ENCODE measurements around the gene NBEAL2. TPM values are rescaled to one million over a fixed set of nuclear protein-coding genes. Genes with fewer than 3 reads are reported as not detected.

NBEAL2 gene
- total RNA-seq, 1 donor from 2014 or later: 120 TPM

DNA sequence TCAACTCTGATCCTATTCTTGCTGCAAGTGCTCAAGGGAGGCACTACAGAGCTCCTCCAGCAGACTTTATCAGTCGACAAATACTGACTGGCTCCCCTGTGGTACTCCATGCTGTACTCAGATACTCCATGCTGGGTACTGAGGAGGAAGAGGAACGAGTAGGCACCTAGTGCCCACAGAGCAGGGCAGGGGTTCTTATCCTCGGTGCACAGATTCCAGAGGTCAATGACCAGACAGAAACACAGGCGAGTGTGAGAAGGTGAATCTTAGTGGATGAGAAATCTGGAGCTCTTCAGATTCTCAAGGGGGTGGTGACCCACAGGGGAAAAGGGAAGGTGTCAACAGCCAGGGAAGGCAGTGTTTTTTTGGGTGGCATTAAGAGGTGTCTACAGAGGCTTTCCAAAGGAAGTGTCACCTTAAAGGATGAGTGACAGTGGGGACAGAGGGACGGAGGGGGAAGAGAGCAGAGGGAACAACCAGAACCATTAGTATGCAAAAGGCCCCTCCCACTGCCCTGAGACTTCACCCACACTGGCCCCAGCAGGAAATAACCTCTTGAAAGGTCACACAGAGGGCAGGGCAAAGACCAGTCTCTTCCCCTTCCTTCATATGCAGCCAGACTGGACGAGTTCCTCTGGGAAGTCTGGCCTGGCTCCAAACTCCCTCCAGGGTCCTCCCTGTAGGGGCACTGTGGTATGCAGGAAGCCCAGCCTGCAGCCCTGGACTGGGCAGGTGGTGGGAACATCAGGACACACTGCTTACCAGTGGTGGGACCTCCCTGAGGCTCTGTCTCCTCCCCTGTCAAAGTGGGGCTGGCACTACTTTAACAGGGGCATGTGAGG, 30.4 kb upstream of the NBEAL2 start:
- H3K4me1 Mint-ChIP-seq (ENCODE audit: low read depth): peaks cover 86% of the 10 kb centered on the region
- DNase-seq (ENCODE audit: low spot score): no peak
- H3K27ac Mint-ChIP-seq: peak overlapping the region; percentile 97
- no peaks in the 10 kb centered on the region for H3K9me3 Mint-ChIP-seq
- peak overlapping the region; percentile 74 for H3K4me3 Mint-ChIP-seq (ENCODE audit: low read depth)
- intact Hi-C loops (cut with micrococcal nuclease): loop anchor here (1.0 to 2.0 kb wide), 2 partner anchors 10 to 40 kb away; no protein-coding TSS in a partner anchor
- peaks cover 52% of the 10 kb centered on the region for H3K36me3 Mint-ChIP-seq (ENCODE audit: low read depth)
- no peaks in the 10 kb centered on the region for H3K27me3 Mint-ChIP-seq (ENCODE audit: low read depth)

DNA sequence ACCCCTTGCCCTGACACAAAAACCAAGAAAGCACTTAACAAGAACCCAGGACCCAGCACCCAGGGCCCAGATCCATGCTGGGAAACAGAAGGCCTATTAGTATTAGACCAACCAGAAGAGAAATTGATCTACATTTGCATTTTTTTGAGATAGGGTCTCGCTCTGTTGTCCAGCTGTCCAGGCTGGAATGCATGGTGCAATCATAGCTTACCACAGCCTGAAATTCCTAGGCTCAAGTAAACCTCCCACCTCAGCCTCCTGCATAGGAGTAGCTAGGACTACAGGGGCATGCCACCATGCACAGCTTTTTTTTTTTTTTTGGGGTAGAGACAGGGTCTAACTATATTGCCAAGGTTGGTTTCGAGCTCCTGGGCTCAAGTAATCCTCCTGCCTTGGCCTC, 29.3 kb upstream of the NBEAL2 start:
- H3K4me3 Mint-ChIP-seq (ENCODE audit: low read depth): no peak overlapping the region
- H3K36me3 Mint-ChIP-seq (ENCODE audit: low read depth): peaks cover 49% of the 10 kb centered on the region
- peaks cover 87% of the 10 kb centered on the region for H3K4me1 Mint-ChIP-seq (ENCODE audit: low read depth)
- no peak for DNase-seq (ENCODE audit: low spot score)
- H3K27me3 Mint-ChIP-seq (ENCODE audit: low read depth): no peaks in the 10 kb centered on the region
- intact Hi-C loops (cut with micrococcal nuclease): loop anchor here (5.0 kb wide), 1 partner anchor 33 kb away; no protein-coding TSS in a partner anchor
- peak overlapping the region; percentile 74 for H3K27ac Mint-ChIP-seq
- no peaks in the 10 kb centered on the region for H3K9me3 Mint-ChIP-seq

DNA sequence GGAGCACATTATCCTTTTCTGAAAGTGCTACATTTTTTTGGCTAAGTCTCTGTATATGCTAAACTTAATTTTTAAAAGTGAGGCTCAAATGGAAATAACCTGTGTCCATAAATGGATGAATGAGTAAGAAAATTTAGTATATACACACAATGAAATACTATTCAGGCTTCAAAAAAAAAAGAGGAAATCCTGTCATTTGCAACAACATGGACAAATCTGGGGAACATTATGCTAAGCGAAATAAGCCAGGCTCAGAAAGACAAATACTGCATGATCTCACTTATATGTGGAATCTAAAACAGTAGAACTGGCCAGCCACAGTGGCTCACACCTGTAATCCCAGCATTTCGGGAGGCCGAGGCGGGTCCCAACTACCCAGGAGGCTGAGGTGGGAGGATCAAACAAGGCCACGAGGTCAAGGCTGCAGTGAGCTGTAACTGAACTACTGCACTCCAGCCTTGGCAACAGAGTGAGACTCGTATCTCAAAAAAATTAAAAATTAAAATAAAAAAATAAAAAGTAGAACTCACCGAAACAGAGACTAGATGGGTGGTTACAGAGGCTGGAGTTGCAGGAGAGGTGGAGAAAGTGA, 28.7 kb upstream of the NBEAL2 start:
- intact Hi-C loops (cut with micrococcal nuclease): loop anchor here (5.0 kb wide), 1 partner anchor 33 kb away; no protein-coding TSS in a partner anchor
- H3K4me3 Mint-ChIP-seq (ENCODE audit: low read depth): no peak overlapping the region
- no peaks in the 10 kb centered on the region for H3K27me3 Mint-ChIP-seq (ENCODE audit: low read depth)
- DNase-seq (ENCODE audit: low spot score): no peak
- H3K4me1 Mint-ChIP-seq (ENCODE audit: low read depth): peaks cover 87% of the 10 kb centered on the region
- H3K36me3 Mint-ChIP-seq (ENCODE audit: low read depth): peaks cover 46% of the 10 kb centered on the region
- no peaks in the 10 kb centered on the region for H3K9me3 Mint-ChIP-seq
- H3K27ac Mint-ChIP-seq: no peak overlapping the region

- Mint-ChIP-seq H3K36me3 (ENCODE audit: low read depth) (peaks cover 25% of the 10 kb centered on the region), H3K27me3 (ENCODE audit: low read depth) (no peaks in the 10 kb centered on the region), H3K9me3 (no peaks in the 10 kb centered on the region), H3K4me1 (ENCODE audit: low read depth) (peaks cover 80% of the 10 kb centered on the region), H3K27ac (peak overlapping the region; percentile 95), H3K4me3 (ENCODE audit: low read depth) (peak overlapping the region; percentile 20)
- no peak for DNase-seq (ENCODE audit: low spot score)
- intact Hi-C loops (cut with micrococcal nuclease): loop anchor here (1.0 to 5.0 kb wide), 2 partner anchors 8 to 36 kb away; no protein-coding TSS in a partner anchor
Measured at GRCh38 chr3:46952813-46953212, 26.7 kb upstream of the NBEAL2 start.

GRCh38 chr3:46953234-46954010, 26.0 kb upstream of the NBEAL2 start:
- H3K36me3 Mint-ChIP-seq (ENCODE audit: low read depth): peaks cover 25% of the 10 kb centered on the region
- H3K27me3 Mint-ChIP-seq (ENCODE audit: low read depth): no peaks in the 10 kb centered on the region
- no peak for DNase-seq (ENCODE audit: low spot score)
- intact Hi-C loops (cut with micrococcal nuclease): loop anchor here (1.0 to 5.0 kb wide), 2 partner anchors 8 to 36 kb away; no protein-coding TSS in a partner anchor
- H3K9me3 Mint-ChIP-seq: no peaks in the 10 kb centered on the region
- peak overlapping the region; percentile 95 for H3K27ac Mint-ChIP-seq
- H3K4me3 Mint-ChIP-seq (ENCODE audit: low read depth): peak overlapping the region; percentile 63
- peaks cover 78% of the 10 kb centered on the region for H3K4me1 Mint-ChIP-seq (ENCODE audit: low read depth)

- Mint-ChIP-seq H3K4me3 (ENCODE audit: low read depth) (peak overlapping the region; percentile 63), H3K27ac (peak overlapping the region; percentile 95), H3K27me3 (ENCODE audit: low read depth) (no peaks in the 10 kb centered on the region), H3K9me3 (no peaks in the 10 kb centered on the region), H3K36me3 (ENCODE audit: low read depth) (peaks cover 27% of the 10 kb centered on the region), H3K4me1 (ENCODE audit: low read depth) (peaks cover 78% of the 10 kb centered on the region)
- intact Hi-C loops (cut with micrococcal nuclease): loop anchor here (5.0 kb wide), 1 partner anchor 37 kb away; no protein-coding TSS in a partner anchor
- no peak for DNase-seq (ENCODE audit: low spot score)
Measured at GRCh38 chr3:46954178-46954577, 25.3 kb upstream of the NBEAL2 start.

DNA sequence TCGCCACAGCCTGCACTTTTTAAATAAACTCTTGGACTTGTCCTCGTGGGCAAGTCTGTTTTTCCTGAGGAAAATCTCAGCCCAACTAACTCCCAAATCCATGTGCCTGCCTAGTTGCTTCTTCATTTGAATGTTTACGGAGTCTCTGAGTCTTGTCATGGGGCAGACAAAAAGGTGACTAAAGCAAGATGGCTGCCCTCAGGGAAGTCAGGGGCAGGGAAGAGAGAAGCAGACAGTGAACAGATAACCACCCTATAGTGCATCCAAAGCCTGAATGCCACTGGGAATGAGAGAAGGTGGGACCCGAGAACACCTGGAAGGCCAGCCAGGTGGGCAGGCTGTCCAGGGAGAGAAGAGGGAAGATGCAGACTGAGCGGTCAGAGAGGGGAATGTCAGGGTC, 24.3 kb upstream of the NBEAL2 start:
- no peaks in the 10 kb centered on the region for H3K27me3 Mint-ChIP-seq (ENCODE audit: low read depth)
- H3K27ac Mint-ChIP-seq: peak overlapping the region; percentile 95
- no peak for DNase-seq (ENCODE audit: low spot score)
- H3K9me3 Mint-ChIP-seq: no peaks in the 10 kb centered on the region
- intact Hi-C loops (cut with micrococcal nuclease): loop anchor here (5.0 kb wide), 1 partner anchor 62 kb away; no protein-coding TSS in a partner anchor
- peaks cover 80% of the 10 kb centered on the region for H3K4me1 Mint-ChIP-seq (ENCODE audit: low read depth)
- H3K36me3 Mint-ChIP-seq (ENCODE audit: low read depth): peaks cover 26% of the 10 kb centered on the region
- H3K4me3 Mint-ChIP-seq (ENCODE audit: low read depth): peak overlapping the region; percentile 49

GRCh38 chr3:46955801-46956259, 23.6 kb upstream of the NBEAL2 start:
- intact Hi-C loops (cut with micrococcal nuclease): loop anchor here (5.0 kb wide), 1 partner anchor 61 kb away; no protein-coding TSS in a partner anchor
- Mint-ChIP-seq H3K4me1 (ENCODE audit: low read depth) (peaks cover 83% of the 10 kb centered on the region), H3K9me3 (no peaks in the 10 kb centered on the region), H3K36me3 (ENCODE audit: low read depth) (peaks cover 30% of the 10 kb centered on the region), H3K27ac (peak overlapping the region; percentile 95), H3K4me3 (ENCODE audit: low read depth) (peak overlapping the region; percentile 38), H3K27me3 (ENCODE audit: low read depth) (no peaks in the 10 kb centered on the region)
- no peak for DNase-seq (ENCODE audit: low spot score)

- no peak for DNase-seq (ENCODE audit: low spot score)
- H3K9me3 Mint-ChIP-seq: no peaks in the 10 kb centered on the region
- H3K4me1 Mint-ChIP-seq (ENCODE audit: low read depth): peaks cover 85% of the 10 kb centered on the region
- H3K27me3 Mint-ChIP-seq (ENCODE audit: low read depth): no peaks in the 10 kb centered on the region
- intact Hi-C loops (cut with micrococcal nuclease): loop anchor here (5.0 kb wide), 1 partner anchor 60 kb away; no protein-coding TSS in a partner anchor
- H3K27ac Mint-ChIP-seq: peak overlapping the region; percentile 95
- H3K36me3 Mint-ChIP-seq (ENCODE audit: low read depth): peaks cover 29% of the 10 kb centered on the region
- no peak overlapping the region for H3K4me3 Mint-ChIP-seq (ENCODE audit: low read depth)
Measured at GRCh38 chr3:46957092-46957820, 22.2 kb upstream of the NBEAL2 start.

DNA sequence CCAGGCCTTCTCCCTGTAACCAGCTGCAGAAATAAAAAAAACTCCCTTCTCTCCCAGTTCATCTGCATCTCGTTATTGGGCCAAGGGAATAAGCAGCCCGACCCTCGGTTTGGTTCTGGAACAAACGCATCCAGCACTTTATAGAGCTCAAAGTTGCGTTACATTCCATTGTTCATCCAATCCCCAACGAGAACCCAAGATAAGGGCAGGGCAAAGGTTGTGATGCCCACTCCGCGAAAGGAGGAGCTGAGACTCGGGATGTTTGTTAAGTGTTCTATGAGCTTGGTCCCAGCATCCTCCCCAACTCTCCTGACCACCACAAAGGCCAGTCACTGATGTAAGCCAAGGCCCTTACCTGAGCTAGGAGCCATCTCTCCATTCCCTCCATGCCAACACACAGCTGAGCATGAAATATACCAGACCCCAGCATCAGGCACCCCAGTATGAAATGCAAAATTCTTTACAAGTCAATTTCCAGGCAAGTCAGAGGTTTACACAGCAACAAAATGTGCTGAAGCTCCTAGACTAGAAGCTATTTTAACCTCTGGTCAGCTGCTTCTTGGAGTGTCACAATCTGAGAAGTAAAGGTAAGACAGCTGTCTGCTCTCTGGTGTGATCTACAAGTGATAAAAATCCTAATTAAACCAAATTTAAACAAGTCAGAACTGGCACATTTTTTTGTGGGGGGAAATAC, 20.9 kb upstream of the NBEAL2 start:
- H3K4me3 Mint-ChIP-seq (ENCODE audit: low read depth): peak overlapping the region; percentile 40

GRCh38 chr3:46959161-46959511, 20.3 kb upstream of the NBEAL2 start:
- Mint-ChIP-seq H3K27ac (peak overlapping the region; percentile 89), H3K4me1 (ENCODE audit: low read depth) (peaks cover 74% of the 10 kb centered on the region), H3K36me3 (ENCODE audit: low read depth) (peaks cover 41% of the 10 kb centered on the region), H3K4me3 (ENCODE audit: low read depth) (peak overlapping the region; percentile 40), H3K9me3 (peaks cover 5% of the 10 kb centered on the region), H3K27me3 (ENCODE audit: low read depth) (no peaks in the 10 kb centered on the region)
- intact Hi-C loops (cut with micrococcal nuclease): loop anchor here (1.0 to 5.0 kb wide), 3 partner anchors 11 to 58 kb away; partner anchors contain the start of gene CCDC12
- DNase-seq (ENCODE audit: low spot score): no peak

More for the DNA sequence above, 20.9 kb upstream of the NBEAL2 start:
- peaks cover 80% of the 10 kb centered on the region for H3K4me1 Mint-ChIP-seq (ENCODE audit: low read depth)
- DNase-seq (ENCODE audit: low spot score): no peak
- peaks cover 5% of the 10 kb centered on the region for H3K9me3 Mint-ChIP-seq
- intact Hi-C loops (cut with micrococcal nuclease): loop anchor here (1.0 to 5.0 kb wide), 3 partner anchors 10 to 59 kb away; partner anchors contain the start of gene CCDC12
- H3K27ac Mint-ChIP-seq: peak overlapping the region; percentile 89
- H3K36me3 Mint-ChIP-seq (ENCODE audit: low read depth): peaks cover 41% of the 10 kb centered on the region
- H3K27me3 Mint-ChIP-seq (ENCODE audit: low read depth): no peaks in the 10 kb centered on the region

Data from activated T-helper 2 cell treated with anti-CD3 and anti-CD28 coated beads, Interferon-gamma antibody, Interleukin-2, Interleukin-4, amounts not matched to agents 10 μg/mL and 5 μg/mL and 100 μg/mL, durations not matched to agents 14 hours and 24 hours and 36 hours (primary cell).